GM18858 (cell line): ENCODE results near the gene NGDN.

Source experiments
- ATAC-seq: cut with Tn5 transposase; IDR thresholded peaks from one replicate; pipeline ENCODE4 v1.9.1; 2021; ENCODE audit not compliant: unreplicated experiment

The NGDN gene

GRCh38 chr14:23520899-23521533 is 51.5 kb downstream of the NGDN start:
- ATAC-seq, result no peak

GRCh38 chr14:23521785-23522640 is 52.5 kb downstream of the NGDN start:
- no peak for ATAC-seq

GRCh38 chr14:23522643-23523198 is 53.2 kb downstream of the NGDN start:
- ATAC-seq, result no peak

GRCh38 chr14:23523229-23524016 is 53.9 kb downstream of the NGDN start:
- no peak for ATAC-seq

- ATAC-seq, result no peak
Measured at GRCh38 chr14:23524954-23525353, 55.5 kb downstream of the NGDN start.

GRCh38 chr14:23525611-23526010 is 56.1 kb downstream of the NGDN start:
- no peak for ATAC-seq
